GM13976 (cell line): ENCODE data around the gene TRIM25.

Experiments
- DNase-seq: peaks from one replicate; pipeline ENCODE4 v3.0.0; 2012; ENCODE audit warnings: low spot score
- in situ Hi-C: fragments of 300-500 bp; cut with MboI; formaldehyde crosslinking; loops from one replicate; pipeline ENCODE4 v1.12.0; 2022; ENCODE audit warnings: low sequenced_read_pairs, mixed read lengths, inconsistent platforms; ENCODE audit not compliant: unreplicated experiment
- TF ChIP-seq, protein P1 (sequence below): IDR thresholded peaks from 2 replicates; pipeline ENCODE4 v1.5.1; 2012; ENCODE audit warnings: borderline replicate concordance, mild to moderate bottlenecking; ENCODE audit not compliant: insufficient read depth; ENCODE audit errors: extremely low read depth, missing control alignments, control extremely low read depth

TRIM25 gene

DNA sequence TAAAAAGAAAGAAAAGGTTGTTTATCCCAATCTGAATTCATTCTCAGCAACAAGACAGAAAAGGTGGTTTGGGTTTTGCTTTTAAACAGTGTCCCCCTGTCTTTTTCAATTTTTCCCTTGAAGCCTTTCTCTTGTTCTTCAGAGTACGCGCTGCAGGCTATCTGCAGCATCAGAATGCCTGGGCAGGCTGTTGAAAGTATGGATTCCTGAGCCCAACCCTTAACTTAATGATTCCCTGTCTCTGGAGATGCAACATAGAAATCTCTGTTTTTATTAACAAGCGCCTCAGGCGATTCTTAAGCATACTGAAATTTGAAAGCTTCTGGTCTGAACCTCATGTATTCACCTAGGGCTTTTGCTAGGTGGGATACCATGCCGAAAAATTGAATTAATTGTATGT, 47.8 kb downstream of the TRIM25 start:
- TF ChIP-seq, protein P1, sequence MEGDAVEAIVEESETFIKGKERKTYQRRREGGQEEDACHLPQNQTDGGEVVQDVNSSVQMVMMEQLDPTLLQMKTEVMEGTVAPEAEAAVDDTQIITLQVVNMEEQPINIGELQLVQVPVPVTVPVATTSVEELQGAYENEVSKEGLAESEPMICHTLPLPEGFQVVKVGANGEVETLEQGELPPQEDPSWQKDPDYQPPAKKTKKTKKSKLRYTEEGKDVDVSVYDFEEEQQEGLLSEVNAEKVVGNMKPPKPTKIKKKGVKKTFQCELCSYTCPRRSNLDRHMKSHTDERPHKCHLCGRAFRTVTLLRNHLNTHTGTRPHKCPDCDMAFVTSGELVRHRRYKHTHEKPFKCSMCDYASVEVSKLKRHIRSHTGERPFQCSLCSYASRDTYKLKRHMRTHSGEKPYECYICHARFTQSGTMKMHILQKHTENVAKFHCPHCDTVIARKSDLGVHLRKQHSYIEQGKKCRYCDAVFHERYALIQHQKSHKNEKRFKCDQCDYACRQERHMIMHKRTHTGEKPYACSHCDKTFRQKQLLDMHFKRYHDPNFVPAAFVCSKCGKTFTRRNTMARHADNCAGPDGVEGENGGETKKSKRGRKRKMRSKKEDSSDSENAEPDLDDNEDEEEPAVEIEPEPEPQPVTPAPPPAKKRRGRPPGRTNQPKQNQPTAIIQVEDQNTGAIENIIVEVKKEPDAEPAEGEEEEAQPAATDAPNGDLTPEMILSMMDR, result no peak
- in situ Hi-C loops, result no loop called here
- no peak for DNase-seq

DNA sequence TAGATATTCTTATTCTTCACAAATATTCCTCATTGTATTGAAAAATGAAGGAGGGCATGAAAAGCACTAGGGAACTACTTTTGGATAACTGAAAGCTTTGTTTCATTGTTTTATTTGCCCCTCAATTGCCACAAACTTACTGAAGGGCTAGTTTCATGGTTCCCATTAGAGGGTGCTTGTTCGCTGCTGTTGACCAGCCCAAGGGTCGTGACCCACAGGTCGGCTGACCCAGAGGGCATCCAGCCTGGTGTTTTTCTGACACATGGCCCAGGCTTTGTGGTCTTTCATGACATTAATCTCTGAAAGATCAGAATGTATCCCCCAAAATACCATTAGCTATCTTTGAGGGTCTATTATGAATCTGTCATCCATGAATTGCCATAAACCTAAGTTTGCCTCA, 49.9 kb downstream of the TRIM25 start:
- DNase-seq, result no peak
- in situ Hi-C loops, result no loop called here
- TF ChIP-seq, protein P1, result no peak

DNA sequence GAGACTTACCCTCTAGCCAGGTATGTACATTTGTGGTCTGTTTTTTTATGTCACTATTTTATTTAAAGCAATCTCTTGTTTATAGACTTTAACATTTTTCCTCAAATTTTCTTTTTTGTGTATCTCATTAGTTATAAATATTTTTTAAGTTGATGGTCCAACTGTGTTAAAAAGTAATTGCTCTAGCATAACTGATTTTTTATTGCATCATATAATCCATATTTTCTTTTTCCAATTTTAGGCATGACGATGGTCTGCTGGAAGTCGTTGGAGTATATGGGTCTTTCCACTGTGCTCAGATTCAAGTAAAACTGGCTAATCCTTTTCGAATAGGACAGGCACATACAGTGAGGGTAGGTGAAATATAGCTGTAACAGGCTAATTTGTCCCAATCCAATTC, 52.0 kb downstream of the TRIM25 start:
- TF ChIP-seq, protein P1, result no peak
- no peak for DNase-seq
- in situ Hi-C loops, result no loop called here

DNA sequence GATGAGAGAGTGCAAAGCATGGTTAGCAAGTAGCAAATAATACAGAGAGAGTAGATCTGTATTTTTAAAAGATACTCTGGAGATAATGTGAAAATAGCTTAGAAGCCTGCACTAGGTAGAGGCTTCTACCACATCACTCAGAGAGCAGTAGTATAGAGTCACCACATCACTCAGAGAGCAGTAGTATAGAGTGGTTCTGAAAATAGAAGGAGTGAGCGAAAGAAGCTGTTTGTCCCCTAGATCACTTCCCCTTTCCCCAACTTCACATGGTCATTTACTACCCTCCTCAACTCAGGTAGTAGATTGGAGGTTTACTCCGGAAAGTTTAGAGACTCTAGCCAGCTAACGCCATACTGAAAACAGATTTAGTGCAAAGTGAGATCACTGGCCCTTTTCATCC, 62.8 kb downstream of the TRIM25 start:
- TF ChIP-seq, protein P1, result no peak
- in situ Hi-C loops, result no loop called here

DNA sequence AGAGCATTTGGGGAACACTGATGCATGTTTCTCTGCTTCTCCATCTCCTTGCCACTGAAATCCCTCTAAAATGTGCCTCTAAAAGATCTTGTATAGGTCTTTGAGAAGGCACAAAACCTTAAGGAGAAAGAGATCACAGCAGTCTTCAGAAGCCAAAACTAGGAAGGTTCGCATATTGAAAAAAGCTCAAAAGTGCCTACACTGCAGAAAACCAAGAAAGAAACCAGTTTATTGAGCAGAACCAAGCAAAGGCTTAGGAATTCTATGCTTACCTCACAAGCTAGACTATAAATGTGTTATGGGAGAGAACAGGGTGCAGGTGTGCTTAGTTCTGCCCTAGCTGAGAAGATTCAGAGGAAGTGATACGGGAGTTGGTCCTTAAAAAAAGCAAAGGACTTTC, 63.3 kb downstream of the TRIM25 start:
- DNase-seq, result no peak
- TF ChIP-seq, protein P1, result no peak
- in situ Hi-C loops, result no loop called here

More for the DNA sequence above, 62.8 kb downstream of the TRIM25 start:
- no peak for DNase-seq

DNA sequence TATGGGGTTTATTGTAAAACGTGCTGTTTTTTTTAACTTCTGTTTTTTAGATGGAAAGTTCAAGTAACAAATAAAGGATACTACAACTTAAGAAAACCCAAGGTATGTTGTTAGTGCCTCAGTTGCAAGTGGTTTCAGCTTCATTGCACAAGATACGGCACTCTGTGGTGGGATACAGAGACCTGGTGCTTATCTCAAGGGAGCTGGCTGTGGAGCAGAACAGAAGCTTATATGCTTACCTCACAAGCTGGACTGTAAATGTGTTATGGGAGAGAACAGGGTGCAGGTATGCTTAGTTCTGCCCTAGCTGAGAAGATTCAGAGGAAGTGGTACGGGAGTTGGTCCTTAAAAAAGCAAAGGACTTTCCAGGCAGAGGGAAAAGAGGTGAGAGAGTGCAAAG, 64.7 kb downstream of the TRIM25 start:
- DNase-seq, result no peak
- TF ChIP-seq, protein P1, result no peak
- in situ Hi-C loops, result no loop called here

DNA sequence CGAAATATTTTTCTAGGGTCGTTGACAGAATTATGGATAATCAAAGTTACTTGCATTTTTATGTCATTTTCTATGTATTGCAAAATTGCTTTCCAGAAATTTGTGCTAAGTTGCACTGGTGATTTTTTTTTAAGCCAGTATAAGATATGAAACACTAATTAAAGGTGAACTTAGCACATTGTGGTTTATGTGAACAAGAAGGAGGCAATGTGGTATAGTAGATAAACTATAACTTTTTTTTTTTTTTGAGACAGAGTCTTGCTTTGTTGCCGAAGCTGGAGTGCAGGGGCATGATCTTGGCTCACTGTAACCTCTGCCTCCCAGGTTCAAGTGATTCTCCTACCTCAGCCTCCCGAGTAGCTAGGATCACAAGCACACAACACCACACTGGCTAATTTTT, 66.7 kb downstream of the TRIM25 start:
- in situ Hi-C loops, result no loop called here
- TF ChIP-seq, protein P1, result no peak
- DNase-seq, result no peak
